Immature natural killer cell (primary cell): ENCODE data around the gene NFIB. TPM values are rescaled to one million over a fixed set of nuclear protein-coding genes. Genes with fewer than 3 reads are reported as not detected.

ENCODE experiments used
- DNase-seq, 3 donors: peaks; one replicate each; pipeline ENCODE4 v3.0.0; 2022; ENCODE audit warnings: mixed read lengths in 1 of 3
- H3K27ac Mint-ChIP-seq, 6 donors: one replicate each; pipeline ENCODE4 v1.8.0; 2020; ENCODE audit warnings: mixed read lengths in 6 of 6, mild to moderate bottlenecking in 5 of 6, inconsistent platforms in 4 of 6, moderate library complexity in 3 of 6
- H3K27me3 Mint-ChIP-seq, 3 donors: one replicate each; pipeline ENCODE4 v1.8.0; 2020 to 2021; ENCODE audit warnings: low read depth in 3 of 3, mild to moderate bottlenecking in 3 of 3, mixed read lengths in 3 of 3, moderate library complexity in 3 of 3, inconsistent platforms in 1 of 3
- H3K36me3 Mint-ChIP-seq, 3 donors: one replicate each; pipeline ENCODE4 v1.8.0; 2020; ENCODE audit warnings: mixed read lengths in 3 of 3, inconsistent platforms in 2 of 3, mild to moderate bottlenecking in 2 of 3
- H3K4me1 Mint-ChIP-seq, 2 donors: one replicate each; pipeline ENCODE4 v1.8.0; 2020; ENCODE audit warnings: inconsistent platforms in 2 of 2, mild to moderate bottlenecking in 2 of 2, mixed read lengths in 2 of 2, moderate library complexity in 1 of 2
- H3K4me3 Mint-ChIP-seq, 5 donors: one replicate each; pipeline ENCODE4 v1.8.0; 2020; ENCODE audit warnings: mild to moderate bottlenecking in 5 of 5, mixed read lengths in 5 of 5, inconsistent platforms in 3 of 5, moderate library complexity in 3 of 5
- H3K9me3 Mint-ChIP-seq, 6 donors: one replicate each; pipeline ENCODE4 v1.8.0; 2020; ENCODE audit warnings: mild to moderate bottlenecking in 6 of 6, mixed read lengths in 6 of 6, inconsistent platforms in 4 of 6, moderate library complexity in 3 of 6
- polyA plus RNA-seq, 3 donors: library from polyadenylated mRNA; unstranded; fragments of 300-500 nt; fragmentation: Illumina TruSeq; gene quantifications; one replicate each; pipeline ENCODE4 v1.2.3, GENCODE V29; 2021

NFIB gene
- polyA plus RNA-seq, 3 donors from 2014 or later, result not detected

DNA sequence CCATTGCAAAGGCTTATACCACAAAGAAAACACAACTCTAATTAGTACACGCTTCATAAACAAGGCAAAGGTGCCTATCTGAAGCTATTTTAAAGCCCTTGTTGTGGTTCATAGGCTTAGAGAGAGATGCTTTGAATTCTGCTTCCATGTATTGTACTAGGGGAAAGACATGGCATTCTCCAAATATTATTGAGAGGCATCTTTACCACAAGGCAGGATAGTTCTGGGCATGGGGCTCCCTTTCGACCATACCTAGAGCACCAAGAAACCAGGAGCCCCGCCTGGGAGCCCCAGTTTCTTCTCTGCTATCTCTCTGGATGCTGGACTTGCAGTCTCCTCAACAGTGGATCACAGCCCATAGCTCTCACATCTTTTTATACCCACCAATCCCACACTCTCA is 93.7 kb downstream of the NFIB start:
- H3K4me1 Mint-ChIP-seq, result no peaks in the 10 kb centered on the region
- peaks cover 0 to 19% (median 2%) of the 10 kb centered on the region in 6 donors for H3K9me3 Mint-ChIP-seq
- no peak overlapping the region for H3K27ac Mint-ChIP-seq
- no peak for DNase-seq
- H3K36me3 Mint-ChIP-seq, result no peaks in the 10 kb centered on the region
- H3K4me3 Mint-ChIP-seq, result no peak overlapping the region
- H3K27me3 Mint-ChIP-seq, result peaks cover 0 to 1% (median 0%) of the 10 kb centered on the region in 3 donors

DNA sequence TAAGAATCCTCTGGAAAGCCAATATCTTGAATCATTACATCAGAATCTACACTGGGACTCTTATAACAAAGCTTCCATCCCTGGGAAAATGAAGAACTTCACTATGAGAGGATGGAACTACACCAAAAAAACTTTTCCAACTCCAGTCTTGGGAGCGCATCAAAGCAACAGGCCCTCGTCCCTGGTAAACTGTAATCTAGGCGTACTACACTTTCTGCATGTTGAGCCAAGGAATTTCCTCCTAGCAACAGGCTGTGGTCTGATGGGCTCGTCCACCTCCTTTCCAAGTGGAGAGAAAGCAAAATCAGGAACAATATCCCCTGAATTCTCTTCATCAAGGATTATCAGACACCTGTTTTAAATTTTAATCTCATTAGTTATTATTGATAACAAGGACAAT is 94.1 kb downstream of the NFIB start:
- Mint-ChIP-seq H3K27ac (no peak overlapping the region), H3K27me3 (peaks cover 0 to 1% (median 0%) of the 10 kb centered on the region in 3 donors), H3K36me3 (no peaks in the 10 kb centered on the region), H3K4me1 (no peaks in the 10 kb centered on the region), H3K9me3 (peaks cover 0 to 19% (median 2%) of the 10 kb centered on the region in 6 donors), H3K4me3 (no peak overlapping the region)
- no peak for DNase-seq

DNA sequence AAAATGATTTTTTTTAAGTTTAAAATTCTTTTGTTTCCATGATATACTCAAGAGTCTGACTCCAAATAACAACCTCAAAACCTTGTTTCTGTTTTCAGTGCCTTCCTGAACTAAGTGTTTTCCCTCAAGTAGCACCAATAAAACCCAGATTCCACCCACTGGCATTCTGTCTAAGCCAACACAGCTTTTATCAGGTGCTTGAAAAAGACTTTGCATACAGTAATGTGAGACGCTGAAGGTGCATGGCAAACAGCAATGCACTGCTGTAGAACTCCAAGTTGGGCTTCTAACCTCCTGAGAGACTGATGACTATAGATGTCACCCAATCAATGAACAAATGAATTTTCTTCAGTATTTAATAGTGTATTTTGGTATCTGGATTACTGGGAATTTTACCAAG is 95.7 kb downstream of the NFIB start:
- H3K27me3 Mint-ChIP-seq, result peaks cover 0 to 1% (median 0%) of the 10 kb centered on the region in 3 donors

GRCh38 chr9:14216612-14217194 is 97.2 kb downstream of the NFIB start:
- no peaks in the 10 kb centered on the region for H3K27me3 Mint-ChIP-seq
- H3K27ac Mint-ChIP-seq, result no peak overlapping the region
- peaks cover 0 to 14% (median 3%) of the 10 kb centered on the region in 6 donors for H3K9me3 Mint-ChIP-seq
- DNase-seq, result no peak
- H3K4me3 Mint-ChIP-seq, result no peak overlapping the region
- H3K4me1 Mint-ChIP-seq, result no peaks in the 10 kb centered on the region
- H3K36me3 Mint-ChIP-seq, result no peaks in the 10 kb centered on the region

More for the DNA sequence above, 95.7 kb downstream of the NFIB start:
- no peak for DNase-seq
- no peak overlapping the region for H3K27ac Mint-ChIP-seq
- no peak overlapping the region for H3K4me3 Mint-ChIP-seq
- no peaks in the 10 kb centered on the region for H3K4me1 Mint-ChIP-seq
- H3K36me3 Mint-ChIP-seq, result no peaks in the 10 kb centered on the region
- peaks cover 0 to 22% (median 3%) of the 10 kb centered on the region in 6 donors for H3K9me3 Mint-ChIP-seq

- H3K27me3 Mint-ChIP-seq, result no peaks in the 10 kb centered on the region
Measured at GRCh38 chr9:14215614-14216013, 98.3 kb downstream of the NFIB start.

DNA sequence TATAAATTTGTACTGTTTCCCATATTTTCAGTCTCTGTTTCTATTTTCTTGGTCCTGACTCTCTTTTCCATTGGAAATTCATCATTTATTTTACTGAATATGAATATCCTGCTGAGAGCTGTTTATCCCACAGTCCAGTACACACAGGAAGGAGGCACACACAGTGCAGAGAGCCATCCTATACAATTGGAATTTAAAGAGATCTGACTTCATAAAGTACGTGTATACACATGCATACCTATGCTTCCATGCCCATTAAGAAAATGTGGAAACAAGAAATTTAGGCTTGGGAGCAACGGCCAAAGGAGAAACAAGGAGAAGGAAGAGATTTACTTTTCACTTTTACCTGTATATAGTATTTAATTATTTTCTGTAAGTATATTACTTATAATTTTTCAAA is 99.2 kb downstream of the NFIB start:
- no peak for DNase-seq
- Mint-ChIP-seq H3K9me3 (peaks cover 0 to 14% (median 1%) of the 10 kb centered on the region in 6 donors), H3K27me3 (no peaks in the 10 kb centered on the region), H3K4me3 (no peak overlapping the region), H3K4me1 (no peaks in the 10 kb centered on the region), H3K36me3 (no peaks in the 10 kb centered on the region), H3K27ac (no peak overlapping the region)

More at GRCh38 chr9:14215614-14216013, 98.3 kb downstream of the NFIB start:
- H3K4me1 Mint-ChIP-seq, result no peaks in the 10 kb centered on the region
- no peaks in the 10 kb centered on the region for H3K36me3 Mint-ChIP-seq
- H3K27ac Mint-ChIP-seq, result no peak overlapping the region
- H3K4me3 Mint-ChIP-seq, result no peak overlapping the region
- no peak for DNase-seq
- H3K9me3 Mint-ChIP-seq, result peaks cover 0 to 14% (median 3%) of the 10 kb centered on the region in 6 donors

GRCh38 chr9:14214065-14214684 is 99.8 kb downstream of the NFIB start:
- H3K27ac Mint-ChIP-seq, result no peak overlapping the region
- no peak for DNase-seq
- no peaks in the 10 kb centered on the region for H3K36me3 Mint-ChIP-seq

DNA sequence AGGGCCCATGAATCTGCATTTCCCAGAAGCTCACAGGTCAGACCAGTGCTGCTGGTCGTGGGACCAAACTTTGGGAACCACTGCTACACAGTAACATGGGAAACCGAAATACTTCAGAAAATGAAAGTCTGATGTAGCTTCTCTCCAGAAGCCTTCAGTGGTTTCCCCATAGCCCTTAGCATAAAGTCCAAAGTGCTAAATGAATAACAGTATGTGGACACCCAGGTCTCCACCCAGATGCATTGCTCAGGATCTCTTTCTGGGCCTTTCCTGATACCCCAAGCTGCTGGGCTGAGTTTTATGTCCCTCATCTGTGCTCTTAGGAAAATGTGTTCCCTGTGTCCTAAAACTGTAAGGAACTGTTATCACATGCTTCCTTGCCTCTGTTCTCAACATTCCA is 100.4 kb downstream of the NFIB start:
- no peak overlapping the region for H3K4me3 Mint-ChIP-seq
- H3K27me3 Mint-ChIP-seq, result no peaks in the 10 kb centered on the region
- peaks cover 1 to 14% (median 4%) of the 10 kb centered on the region in 6 donors for H3K9me3 Mint-ChIP-seq
- H3K4me1 Mint-ChIP-seq, result no peaks in the 10 kb centered on the region
- H3K36me3 Mint-ChIP-seq, result no peaks in the 10 kb centered on the region
- DNase-seq, result no peak
- H3K27ac Mint-ChIP-seq, result no peak overlapping the region

More at GRCh38 chr9:14214065-14214684, 99.8 kb downstream of the NFIB start:
- no peaks in the 10 kb centered on the region for H3K4me1 Mint-ChIP-seq
- peaks cover 0 to 14% (median 3%) of the 10 kb centered on the region in 6 donors for H3K9me3 Mint-ChIP-seq
- H3K27me3 Mint-ChIP-seq, result no peaks in the 10 kb centered on the region
- no peak overlapping the region for H3K4me3 Mint-ChIP-seq

GRCh38 chr9:14212697-14213420 is 101.1 kb downstream of the NFIB start:
- H3K27me3 Mint-ChIP-seq, result no peaks in the 10 kb centered on the region
- H3K9me3 Mint-ChIP-seq, result peaks cover 1 to 14% (median 4%) of the 10 kb centered on the region in 6 donors
- no peak overlapping the region for H3K4me3 Mint-ChIP-seq
- no peaks in the 10 kb centered on the region for H3K4me1 Mint-ChIP-seq
- H3K27ac Mint-ChIP-seq, result no peak overlapping the region
- no peak for DNase-seq
- H3K36me3 Mint-ChIP-seq, result no peaks in the 10 kb centered on the region

DNA sequence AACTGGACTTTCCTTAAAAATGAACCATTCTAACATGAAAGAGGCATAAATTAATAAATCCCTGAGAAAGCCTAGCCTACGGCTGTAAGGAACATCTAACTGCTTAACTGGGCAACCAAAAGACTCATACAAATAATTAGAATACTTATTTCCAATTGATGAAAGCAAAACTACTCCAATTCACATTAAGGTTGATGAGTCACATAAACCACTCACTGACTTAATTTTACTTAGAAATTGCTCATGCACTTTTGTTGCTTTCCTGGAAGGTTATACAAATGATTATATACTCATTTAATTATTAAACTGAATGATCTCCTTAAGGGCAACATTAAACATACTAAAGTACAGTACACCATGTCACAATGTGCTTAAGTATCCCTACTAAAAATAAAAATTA is 101.9 kb downstream of the NFIB start:
- no peak overlapping the region for H3K27ac Mint-ChIP-seq
- H3K36me3 Mint-ChIP-seq, result no peaks in the 10 kb centered on the region
- H3K4me3 Mint-ChIP-seq, result no peak overlapping the region
- no peak for DNase-seq
- H3K27me3 Mint-ChIP-seq, result no peaks in the 10 kb centered on the region
- no peaks in the 10 kb centered on the region for H3K4me1 Mint-ChIP-seq
- H3K9me3 Mint-ChIP-seq, result peaks cover 1 to 14% (median 6%) of the 10 kb centered on the region in 6 donors

DNA sequence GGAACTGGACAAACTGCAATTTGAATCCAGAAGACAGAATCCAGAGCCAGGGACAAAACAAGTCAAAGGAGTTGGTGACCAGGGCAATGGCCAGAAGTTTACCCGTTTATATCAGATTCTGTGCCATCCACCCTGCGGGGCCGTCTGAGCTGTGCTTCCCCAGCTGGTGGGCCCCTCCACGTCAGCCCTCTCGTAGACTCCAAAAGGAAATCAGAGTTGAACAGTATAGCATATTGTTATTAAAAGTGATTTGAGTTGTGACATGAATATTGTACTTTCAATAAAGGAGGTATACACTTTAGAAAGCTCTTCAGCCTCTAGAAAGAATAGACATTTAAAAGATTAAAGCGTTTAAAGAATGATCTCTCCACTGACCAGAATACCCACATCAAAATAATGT is 102.4 kb downstream of the NFIB start:
- no peak overlapping the region for H3K4me3 Mint-ChIP-seq
- no peak overlapping the region for H3K27ac Mint-ChIP-seq
- H3K9me3 Mint-ChIP-seq, result peaks cover 1 to 14% (median 6%) of the 10 kb centered on the region in 6 donors
- no peaks in the 10 kb centered on the region for H3K4me1 Mint-ChIP-seq
- H3K27me3 Mint-ChIP-seq, result no peaks in the 10 kb centered on the region
- DNase-seq, result no peak
- no peaks in the 10 kb centered on the region for H3K36me3 Mint-ChIP-seq

- no peak for DNase-seq
- Mint-ChIP-seq H3K4me3 (no peak overlapping the region), H3K9me3 (peaks cover 1 to 14% (median 6%) of the 10 kb centered on the region in 6 donors), H3K4me1 (no peaks in the 10 kb centered on the region), H3K27ac (no peak overlapping the region), H3K27me3 (no peaks in the 10 kb centered on the region), H3K36me3 (peaks cover 0 to 2% (median 0%) of the 10 kb centered on the region in 3 donors)
Measured at GRCh38 chr9:14210428-14210827, 103.5 kb downstream of the NFIB start.

DNA sequence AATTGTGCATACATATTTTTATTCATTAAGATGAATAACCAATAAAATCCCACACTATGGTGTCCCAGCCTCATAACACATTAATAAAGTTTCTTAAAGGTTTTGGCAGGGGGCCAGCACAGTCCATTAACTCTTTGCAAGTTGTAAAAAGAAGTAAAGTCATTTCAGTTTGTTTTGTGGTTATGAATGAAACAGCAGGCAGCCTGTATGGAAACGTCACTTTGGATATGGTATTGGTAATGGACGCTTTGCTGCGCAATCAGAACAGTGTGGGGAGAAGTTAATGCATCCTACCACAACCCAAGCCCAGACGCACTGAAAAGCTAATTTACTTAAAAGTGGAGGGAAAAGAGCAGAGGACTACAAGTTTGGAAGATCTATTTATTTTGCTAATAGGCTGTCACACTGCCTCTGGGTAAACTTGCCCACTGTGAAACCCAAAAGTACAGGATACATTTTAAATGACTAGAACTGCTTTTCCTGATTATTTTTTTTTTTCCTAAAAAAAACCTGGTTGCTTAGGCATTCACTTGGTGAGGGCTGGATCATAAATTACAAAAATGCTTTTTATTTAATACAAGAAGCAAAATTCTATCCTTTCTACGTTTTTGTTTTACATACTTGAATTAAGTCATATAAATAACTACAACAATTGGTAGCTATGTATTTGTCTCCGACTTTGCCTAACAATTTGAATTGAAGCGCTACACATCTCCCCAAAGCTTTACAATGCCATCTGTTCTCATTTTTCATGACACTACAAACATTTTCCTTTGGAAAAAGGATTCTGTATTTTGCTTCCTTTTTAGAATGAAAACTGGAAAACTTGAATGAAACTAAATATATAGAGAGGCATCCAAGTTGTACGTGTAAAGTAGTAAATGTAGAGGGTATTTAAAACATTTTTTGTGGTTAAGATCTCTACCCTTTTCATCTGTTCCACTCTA is 104.3 kb downstream of the NFIB start:
- H3K36me3 Mint-ChIP-seq, result peaks cover 0 to 2% (median 0%) of the 10 kb centered on the region in 3 donors
- no peak for DNase-seq
- H3K27ac Mint-ChIP-seq, result no peak overlapping the region
- no peak overlapping the region for H3K4me3 Mint-ChIP-seq
- H3K9me3 Mint-ChIP-seq, result peaks cover 1 to 14% (median 6%) of the 10 kb centered on the region in 6 donors
- no peaks in the 10 kb centered on the region for H3K27me3 Mint-ChIP-seq
- H3K4me1 Mint-ChIP-seq, result no peaks in the 10 kb centered on the region
